K562 (cell line): ENCODE data around the gene RNASEH2A. TPM values are rescaled to one million over a fixed set of nuclear protein-coding genes. Genes with fewer than 3 reads are reported as not detected.

Experiments used
- ARID1B ChIP-seq: fragments of 450-650 bp; IDR thresholded peaks from 2 replicates; pipeline ENCODE4 v1.6.1; 2016; ENCODE audit warnings: antibody characterized with exemption, mild to moderate bottlenecking, inconsistent platforms
- ARID4B ChIP-seq: sonication (generic); formaldehyde crosslinking; IDR thresholded peaks from 2 replicates; pipeline ENCODE4 v1.8.0; 2022; ENCODE audit warnings: mild to moderate bottlenecking, missing genetic modification reagents
- CCAR2 ChIP-seq: fragments of 200-400 bp; formaldehyde crosslinking; IDR thresholded peaks from 2 replicates; pipeline ENCODE4 v1.6.1; 2017; ENCODE audit warnings: mild to moderate bottlenecking, low read depth, low read length
- FOXJ2 ChIP-seq: fragments of 200-800 bp; sonication (Bioruptor generic); IDR thresholded peaks from 2 replicates; pipeline ENCODE4 v1.6.1; 2016; ENCODE audit warnings: missing genetic modification characterization, missing compliant biosample characterization
- PHF21A ChIP-seq: fragments of 450-650 bp; IDR thresholded peaks from 2 replicates; pipeline ENCODE4 v1.6.1; 2017; ENCODE audit warnings: low read depth, borderline replicate concordance
- RFX5 ChIP-seq: IDR thresholded peaks from 2 replicates; pipeline ENCODE4 v1.6.1; 2011; ENCODE audit warnings: low read depth, mild to moderate bottlenecking, improper control_type of control experiment, low read length
- TRIM25 ChIP-seq: fragments of 450-650 bp; IDR thresholded peaks from 2 replicates; pipeline ENCODE4 v1.7.0; 2016; ENCODE audit warnings: borderline replicate concordance
- VEZF1 ChIP-seq: fragments of 200-800 bp; sonication (Bioruptor generic); IDR thresholded peaks from 2 replicates; pipeline ENCODE4 v1.6.1; 2017; ENCODE audit warnings: missing genetic modification characterization, missing compliant biosample characterization
- ZNF318 ChIP-seq, 2 experiments: fragments of 450-650 bp; IDR thresholded peaks; 2 replicates each; pipeline ENCODE4 v1.6.1; 2016; ENCODE audit warnings: mild to moderate bottlenecking in 2 of 2, borderline replicate concordance in 1 of 2, low read depth in 1 of 2, moderate library complexity in 1 of 2
- polyA plus RNA-seq, 8 experiments: library from polyadenylated mRNA; depleted of rRNA in 4 of 8; stranded (reverse) in 5 of 8; unstranded in 3 of 8; fragments of >200 nt; fragmentation: Nextera tagmentation in 2 of 8; fragmentation: Illumina TruSeq in 1 of 8; extraction: Ambion mirVana in 2 of 8; extraction: Trizol in 1 of 8; gene quantifications; 2 replicates each; pipeline versions ENCODE4 v1.2.1 to v1.2.3, GENCODE V29; 2011 to 2014; ENCODE audit warnings: inconsistent platforms in 1 of 8, missing spikeins in 1 of 8
- total RNA-seq, 7 experiments: library from RNA; depleted of rRNA in 6 of 7; stranded (reverse); fragments of >200 nt in 6 of 7; fragmentation: Illumina TruSeq in 2 of 7; extraction: Trizol in 2 of 7; gene quantifications; 2 replicates each; pipeline versions ENCODE4 v1.2.1 to v1.2.3, GENCODE V29; 2011 to 2021; ENCODE audit warnings: low replicate concordance in 1 of 7

RNASEH2A gene
- total and polyA plus RNA-seq, 9 of the 15 experiments (the other 6 are each of a cell fraction or from before 2014, with no cell fraction given) = 22.3 to 78.0 (median 61.7) TPM

GRCh38 chr19:12825254-12826131 lies 19.1 kb downstream of the RNASEH2A start (continued):
- no peak for TF ChIP-seq ZNF318 (IDR thresholded peaks at IDR 0.05; ENCODE audit: borderline replicate concordance in 1 of 2, low read depth in 1 of 2)
- TF ChIP-seq RFX5 = no peak
- TF ChIP-seq ARID4B (CRISPR knock-in tag) = no peak
- TF ChIP-seq VEZF1 (CRISPR knock-in tag) = peak; percentile 64
- TF ChIP-seq FOXJ2 = no peak
- no peak for TF ChIP-seq PHF21A
- no peak for TF ChIP-seq TRIM25
- peak; percentile 33; the same call in 1 of the 2 replicates for TF ChIP-seq ARID1B
- TF ChIP-seq CCAR2 = no peak
